Common myeloid progenitor, CD34-positive (primary cell): Measurements from ENCODE around the gene ANKRD13D.

Experiments
- CTCF ChIA-PET: fragments of 350-600 bp; sonication (Branson Sonifier 250); formaldehyde crosslinking; loops from one replicate; lab custom pipeline; 2021; ENCODE audit warnings: antibody characterized with exemption; lab: Charles Lee
- POLR2A ChIA-PET: fragments of 350-600 bp; sonication (Branson Sonifier 250); formaldehyde crosslinking; loops from one replicate; lab custom pipeline; 2021; ENCODE audit warnings: antibody characterized with exemption; lab: Charles Lee
- DNase-seq, 3 donors: peaks; one replicate each; pipeline versions ENCODE4 v3.0.0 to v3.0.0-alpha.2; 2013
- H3K27ac ChIP-seq, 2 experiments: 1 replicate in 1 of 2; 2 replicates in 1 of 2; pipeline ENCODE4 v1.7.0; 2013; ENCODE audit warnings: inconsistent platforms in 2 of 2, low read length in 2 of 2, mild to moderate bottlenecking in 2 of 2, low read depth in 1 of 2, moderate library complexity in 1 of 2; ENCODE audit not compliant: severe bottlenecking in 2 of 2, insufficient read depth in 1 of 2, poor library complexity in 1 of 2
- H3K27me3 ChIP-seq, 5 experiments: replicated peaks in 2 of 5; 1 replicate in 3 of 5; 2 replicates in 2 of 5; pipeline versions ENCODE4 v1.6.1 to v1.7.0; 2013; ENCODE audit warnings: low read length in 4 of 5, mild to moderate bottlenecking in 2 of 5, moderate library complexity in 2 of 5, inconsistent platforms in 1 of 5; ENCODE audit not compliant: insufficient read depth in 5 of 5, control insufficient read depth in 4 of 5
- H3K36me3 ChIP-seq, 4 experiments: 1 replicate in 2 of 4; 2 replicates in 2 of 4; pipeline versions ENCODE4 v1.6.1 to v1.7.0; 2013; ENCODE audit warnings: low read length in 3 of 4, control low read depth in 1 of 4, mild to moderate bottlenecking in 1 of 4; ENCODE audit not compliant: control insufficient read depth in 4 of 4, insufficient read depth in 4 of 4
- H3K4me1 ChIP-seq, 4 experiments: 1 replicate in 3 of 4; 2 replicates in 1 of 4; pipeline versions ENCODE4 v1.6.1 to v1.7.1; 2013; ENCODE audit warnings: low read length in 3 of 4, mild to moderate bottlenecking in 3 of 4, control low read depth in 1 of 4, inconsistent platforms in 1 of 4, moderate library complexity in 1 of 4; ENCODE audit not compliant: control insufficient read depth in 4 of 4, insufficient read depth in 4 of 4; ENCODE audit errors: control extremely low read depth in 1 of 4
- H3K4me3 ChIP-seq, 7 experiments: 1 replicate in 4 of 7; 2 replicates in 3 of 7; pipeline versions ENCODE4 v1.5.1 to v1.7.0; 2013; ENCODE audit warnings: mild to moderate bottlenecking in 7 of 7, low read length in 6 of 7, moderate library complexity in 6 of 7, inconsistent platforms in 2 of 7, low read depth in 2 of 7, control low read depth in 1 of 7; ENCODE audit not compliant: insufficient read depth in 4 of 7, control insufficient read depth in 1 of 7; ENCODE audit errors: extremely low read depth in 1 of 7
- H3K9me3 ChIP-seq, 5 experiments: 1 replicate in 4 of 5; 2 replicates in 1 of 5; pipeline versions ENCODE4 v1.6.1 to v1.7.1; 2013; ENCODE audit warnings: low read length in 4 of 5, mild to moderate bottlenecking in 2 of 5, inconsistent platforms in 1 of 5, low read depth in 1 of 5, moderate library complexity in 1 of 5; ENCODE audit not compliant: control insufficient read depth in 4 of 5, insufficient read depth in 2 of 5; ENCODE audit errors: control extremely low read depth in 1 of 5
- WGBS: methylation state at CpG from one replicate; pipeline ENCODE4 v1.1.5; 2013; ENCODE audit not compliant: insufficient coverage; 5-methylcytosine and 5-hydroxymethylcytosine counted together

Gene ANKRD13D

GRCh38 chr11:67265633-67266448 is 23.3 kb upstream of the ANKRD13D start:
- Histone ChIP-seq H3K27me3 (no peaks in the 10 kb centered on the region), H3K27ac (no peak overlapping the region), H3K36me3 (peaks cover 0 to 37% (median 15%) of the 10 kb centered on the region in 4 experiments), H3K4me1 (peaks cover 6 to 75% (median 74%) of the 10 kb centered on the region in 4 experiments), H3K9me3 (no peaks in the 10 kb centered on the region), H3K4me3 (peak overlapping the region in 3 of 7 experiments; percentile 11 to 98 (median 17))
- DNase-seq, result peak; percentile 63 to 75 (median 74)
- 15% methylated on average over 50 of the region's 54 CpGs for WGBS
- ChIA-PET CTCF (interaction anchor here (0.9 to 7.8 kb wide), 10 partner anchors 9 to 85 kb away, joined by 4 to 124 read pairs (median 38); partner anchors contain the start of genes ANKRD13D and SSH3), POLR2A (interaction anchor here (0.8 to 9.0 kb wide), 7 partner anchors 12 to 52 kb away, joined by 3 to 147 read pairs (median 7); partner anchors contain the start of genes ANKRD13D and SSH3)

- peak within 1 kb of the TSS; percentile 75 to 87 for H3K27ac ChIP-seq
- peak within 1 kb of the TSS; percentile 74 to 99 (median 91) for H3K4me3 ChIP-seq
- H3K36me3 ChIP-seq, result peaks cover 0 to 45% (median 15%) of the 10 kb centered on the region in 4 experiments
- peaks cover 6 to 78% (median 76%) of the 10 kb centered on the region in 4 experiments for H3K4me1 ChIP-seq
- H3K27me3 ChIP-seq, result no peaks in the 10 kb centered on the region
- DNase-seq, result peak in 2 of 3 donors; percentile 62 to 71
- POLR2A ChIA-PET, result interaction anchor here (0.8 to 9.0 kb wide), 6 partner anchors 12 to 51 kb away, joined by 3 to 147 read pairs (median 16); partner anchors contain the start of genes ANKRD13D and SSH3
- WGBS, result 0% methylated on average over 97 of the region's 103 CpGs
- no peaks in the 10 kb centered on the region for H3K9me3 ChIP-seq
- CTCF ChIA-PET, result interaction anchor here (0.7 to 7.8 kb wide), 8 partner anchors 11 to 56 kb away, joined by 3 to 64 read pairs (median 7); partner anchors contain the start of gene ANKRD13D
Observed at GRCh38 chr11:67266449-67267187, 22.5 kb upstream of the ANKRD13D start, which contains the start of gene GRK2. Gene GRK2 (plus strand): TSS chr11:67266473. CDS start chr11:67266700, 227 bp downstream.

- peak overlapping the region; percentile 75 to 87 for H3K27ac ChIP-seq
- POLR2A ChIA-PET, result interaction anchor here (0.9 to 9.0 kb wide), 6 partner anchors 11 to 50 kb away, joined by 3 to 147 read pairs (median 16); partner anchors contain the start of genes ANKRD13D and SSH3
- CTCF ChIA-PET, result interaction anchor here (0.7 to 7.8 kb wide), 13 partner anchors 10 to 115 kb away, joined by 3 to 64 read pairs (median 7); partner anchors contain the start of gene ANKRD13D
- peaks cover 0 to 53% (median 20%) of the 10 kb centered on the region in 4 experiments for H3K36me3 ChIP-seq
- no peaks in the 10 kb centered on the region for H3K27me3 ChIP-seq
- under 1% methylated on average over 22 of the region's 30 CpGs for WGBS
- DNase-seq, result no peak
- H3K4me1 ChIP-seq, result peaks cover 6 to 78% (median 76%) of the 10 kb centered on the region in 4 experiments
- no peaks in the 10 kb centered on the region for H3K9me3 ChIP-seq
- H3K4me3 ChIP-seq, result peak overlapping the region; percentile 74 to 99 (median 91)
Observed at GRCh38 chr11:67267188-67268080, 21.7 kb upstream of the ANKRD13D start.

DNA sequence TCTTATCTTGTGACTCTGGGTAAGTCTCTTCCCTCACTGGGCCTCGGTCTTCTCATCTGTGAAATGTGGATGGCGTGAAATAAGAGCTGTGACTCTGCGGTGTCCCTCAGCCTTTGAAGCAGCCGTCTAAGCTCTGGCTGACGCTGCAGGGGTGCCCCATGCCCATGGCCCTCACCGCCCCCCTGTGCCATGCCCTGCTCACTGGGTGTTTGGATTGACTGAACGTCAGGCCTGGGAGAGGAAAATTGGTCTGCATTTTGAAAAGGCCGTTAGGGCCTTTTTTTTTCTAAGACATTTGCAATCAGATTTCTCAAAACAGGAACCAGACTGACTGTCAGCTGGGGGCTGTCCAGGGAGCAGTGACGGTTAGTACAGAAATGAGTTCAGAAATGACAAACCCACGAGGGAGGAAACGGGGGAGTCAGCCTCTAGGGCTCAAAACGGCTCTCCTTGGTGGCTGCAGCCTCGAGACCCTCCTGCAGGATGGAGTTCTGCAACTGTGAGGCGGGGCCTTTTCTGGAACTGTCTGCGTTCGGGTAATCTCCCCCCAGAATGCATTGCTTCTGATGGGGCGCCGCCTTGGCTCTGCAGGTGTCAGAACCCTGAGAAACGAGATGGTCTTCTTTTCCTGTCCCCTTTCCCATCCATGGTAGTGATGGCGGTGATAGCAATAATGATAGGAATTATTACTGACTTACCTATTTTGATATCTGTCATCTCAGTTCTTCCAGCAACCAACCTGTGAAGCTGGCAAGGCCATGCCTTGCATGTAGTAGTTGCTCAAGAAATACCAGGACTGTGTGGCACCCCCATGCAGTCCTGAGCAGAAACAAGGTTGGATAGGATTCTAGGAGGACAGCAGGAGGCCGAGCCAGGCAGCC is 20.8 kb upstream of the ANKRD13D start:
- ChIA-PET CTCF (interaction anchor here (0.7 to 7.8 kb wide), 13 partner anchors 9 to 114 kb away, joined by 3 to 64 read pairs (median 6); partner anchors contain the start of gene ANKRD13D), POLR2A (interaction anchor here (1.6 to 9.0 kb wide), 4 partner anchors 10 to 50 kb away, joined by 6 to 147 read pairs (median 42); partner anchors contain the start of gene ANKRD13D)
- Histone ChIP-seq H3K27ac (peak overlapping the region; percentile 75 to 87), H3K27me3 (no peaks in the 10 kb centered on the region), H3K4me1 (peaks cover 8 to 78% (median 76%) of the 10 kb centered on the region in 4 experiments), H3K9me3 (no peaks in the 10 kb centered on the region), H3K36me3 (peaks cover 0 to 62% (median 27%) of the 10 kb centered on the region in 4 experiments), H3K4me3 (peak overlapping the region; percentile 74 to 99 (median 91))
- WGBS, result 0% methylated on average over 14 of the region's 21 CpGs
- peak; percentile 79 to 95 (median 93) for DNase-seq

DNA sequence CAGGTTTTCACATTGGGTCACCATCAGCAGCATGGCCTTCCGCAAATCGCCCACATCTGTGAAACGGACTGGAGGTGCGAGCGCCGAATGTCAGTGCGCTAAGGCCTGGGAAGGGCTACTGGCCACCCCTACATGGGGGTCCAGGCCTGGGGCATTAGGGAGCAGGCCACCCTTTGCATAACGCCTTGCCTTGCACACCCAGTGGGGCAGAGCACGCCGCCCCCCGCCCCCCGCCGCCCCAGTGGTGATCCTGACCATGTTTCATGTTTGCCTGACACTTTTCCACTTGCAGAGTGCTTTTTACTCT is 20.2 kb upstream of the ANKRD13D start:
- Histone ChIP-seq H3K9me3 (no peaks in the 10 kb centered on the region), H3K4me3 (peak overlapping the region in 6 of 7 experiments; percentile 65 to 99 (median 94)), H3K4me1 (peaks cover 8 to 78% (median 76%) of the 10 kb centered on the region in 4 experiments), H3K27me3 (no peaks in the 10 kb centered on the region), H3K27ac (peak overlapping the region in 1 of 2 experiments; percentile 81), H3K36me3 (peaks cover 0 to 68% (median 27%) of the 10 kb centered on the region in 4 experiments)
- POLR2A ChIA-PET, result interaction anchor here (3.2 to 9.0 kb wide), 3 partner anchors 10 to 49 kb away, joined by 26 to 147 read pairs (median 58); partner anchors contain the start of gene ANKRD13D
- CTCF ChIA-PET, result interaction anchor here (1.0 to 7.8 kb wide), 6 partner anchors 9 to 52 kb away, joined by 3 to 64 read pairs (median 24); partner anchors contain the start of gene ANKRD13D
- DNase-seq, result no peak
- 64% methylated on average over 10 of the region's 13 CpGs for WGBS
